ENCODE results near the gene TRABD2A.

TRABD2A gene

DNA sequence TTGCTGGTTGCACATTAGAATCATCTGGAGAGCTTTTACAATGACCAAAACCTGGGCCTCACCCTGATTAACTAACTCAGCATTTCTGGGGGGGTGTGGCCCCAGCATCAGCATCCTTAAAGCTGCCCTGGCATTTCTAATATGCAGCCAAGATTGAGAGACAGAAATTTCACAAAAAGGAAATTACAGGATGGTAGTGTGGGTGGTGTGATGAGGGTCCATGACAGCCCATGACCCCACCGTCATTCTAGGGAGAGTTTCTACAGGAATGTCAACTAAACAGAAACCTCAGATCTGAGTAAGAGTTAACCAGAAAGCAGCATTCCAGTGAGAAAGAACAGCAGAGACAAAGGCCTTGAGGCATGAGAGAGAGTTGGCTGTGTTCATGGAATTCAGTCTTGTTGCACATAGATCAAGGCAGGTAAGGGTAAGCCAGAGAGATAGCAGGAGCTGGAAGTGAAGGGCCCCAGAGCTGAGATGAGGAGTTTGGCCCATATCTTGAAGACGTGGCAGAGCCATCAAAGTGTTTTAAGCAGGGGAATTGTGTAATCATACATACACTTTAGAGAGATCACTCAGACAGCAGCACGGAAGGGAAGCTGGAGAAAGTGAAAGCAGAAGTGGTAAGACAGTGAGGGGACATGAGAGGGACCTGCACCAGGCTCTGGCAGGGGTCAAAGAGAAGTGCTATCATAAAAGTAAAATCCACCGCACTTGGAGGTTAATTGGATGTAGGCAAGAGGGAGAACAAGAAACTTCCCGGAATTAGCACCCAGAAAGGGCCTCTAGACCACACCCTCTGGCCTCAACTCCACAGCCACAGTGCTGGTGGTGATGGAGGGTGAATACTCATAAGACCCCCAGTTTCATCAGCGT lies 7.8 kb upstream of the TRABD2A start:
- no peak overlapping the region for H3K4me3 ChIP-seq (ENCODE audit: extremely low read depth, insufficient read depth, low read length, poor library complexity, severe bottlenecking)
- 79 to 100% methylated on average over 1 to 2 of the region's 6 CpGs for WGBS, 2 experiments (ENCODE audit: insufficient coverage in 2 of 2)

DNA sequence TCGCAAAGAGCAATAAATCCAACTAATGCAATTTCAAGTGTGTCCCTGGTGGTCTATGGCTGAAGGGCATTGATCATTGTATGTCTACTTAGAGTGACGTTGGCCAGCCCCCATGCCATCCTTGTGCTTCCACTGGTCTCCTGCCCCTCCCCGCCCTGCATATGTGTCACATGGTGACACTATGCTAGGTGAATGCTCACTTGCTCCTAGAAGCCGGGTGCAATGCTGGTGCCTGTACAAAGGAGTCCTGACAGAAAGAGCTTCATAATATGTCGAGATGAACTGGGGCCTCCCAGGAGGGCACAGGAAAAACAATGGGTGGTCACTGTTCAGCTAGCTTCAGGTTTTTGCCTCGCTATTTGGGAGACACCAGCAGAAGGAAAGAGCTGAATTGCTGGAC lies 5.9 kb upstream of the TRABD2A start:
- WGBS, 2 experiments (ENCODE audit: insufficient coverage in 2 of 2), result 89% methylated on average over 5 of the region's 6 CpGs
- H3K36me3 ChIP-seq (ENCODE audit: control insufficient read depth, insufficient read depth, low read length), result no peaks in the 10 kb centered on the region
- no peak overlapping the region for H3K27ac ChIP-seq (ENCODE audit: low read depth, low read length, severe bottlenecking)
- no peaks in the 10 kb centered on the region for H3K4me1 ChIP-seq (ENCODE audit: control insufficient read depth, insufficient read depth, low read length, poor library complexity, severe bottlenecking)
- no peak overlapping the region for H3K4me3 ChIP-seq (ENCODE audit: extremely low read depth, insufficient read depth, low read length, poor library complexity, severe bottlenecking)
- H3K9me3 ChIP-seq (ENCODE audit: control insufficient read depth, low read length), result no peaks in the 10 kb centered on the region

More for the DNA sequence above, 7.8 kb upstream of the TRABD2A start:
- Histone ChIP-seq H3K27ac (ENCODE audit: low read depth, low read length, severe bottlenecking) (no peak overlapping the region), H3K36me3 (ENCODE audit: control insufficient read depth, insufficient read depth, low read length) (no peaks in the 10 kb centered on the region), H3K4me1 (ENCODE audit: control insufficient read depth, insufficient read depth, low read length, poor library complexity, severe bottlenecking) (no peaks in the 10 kb centered on the region), H3K9me3 (ENCODE audit: control insufficient read depth, low read length) (no peaks in the 10 kb centered on the region)

DNA sequence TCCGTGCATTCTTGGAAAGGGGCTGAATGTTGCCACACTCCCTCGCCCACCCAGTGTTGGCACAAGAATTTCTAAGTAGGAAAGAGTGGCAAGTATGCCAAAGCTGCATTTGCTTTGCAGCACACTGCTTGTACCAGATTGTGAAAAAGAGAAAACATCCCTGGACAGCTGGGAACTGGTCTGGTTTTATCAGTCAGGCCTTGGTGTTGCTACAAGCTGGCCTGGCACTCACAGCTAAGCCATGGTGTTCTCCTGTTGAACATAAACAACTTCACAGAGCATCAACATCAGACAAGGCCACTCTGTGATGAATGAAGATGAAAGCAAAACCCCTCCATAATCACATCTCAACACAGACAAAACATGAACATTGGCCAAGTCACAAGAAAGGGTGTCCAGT lies 4.2 kb upstream of the TRABD2A start:
- Histone ChIP-seq H3K27ac (ENCODE audit: low read depth, low read length, severe bottlenecking) (no peak overlapping the region), H3K9me3 (ENCODE audit: control insufficient read depth, low read length) (no peaks in the 10 kb centered on the region), H3K4me1 (ENCODE audit: control insufficient read depth, insufficient read depth, low read length, poor library complexity, severe bottlenecking) (peaks cover 6% of the 10 kb centered on the region), H3K36me3 (ENCODE audit: control insufficient read depth, insufficient read depth, low read length) (no peaks in the 10 kb centered on the region), H3K4me3 (ENCODE audit: extremely low read depth, insufficient read depth, low read length, poor library complexity, severe bottlenecking) (no peak overlapping the region)
- WGBS, 2 experiments (ENCODE audit: insufficient coverage in 2 of 2), result 76% methylated on average over 2 of the region's 2 CpGs; no CpG with 5 or more reads in 1 of the 2 experiments

- Histone ChIP-seq H3K27ac (ENCODE audit: low read depth, low read length, severe bottlenecking) (no peak overlapping the region), H3K4me3 (ENCODE audit: extremely low read depth, insufficient read depth, low read length, poor library complexity, severe bottlenecking) (no peak overlapping the region), H3K36me3 (ENCODE audit: control insufficient read depth, insufficient read depth, low read length) (no peaks in the 10 kb centered on the region), H3K9me3 (ENCODE audit: control insufficient read depth, low read length) (no peaks in the 10 kb centered on the region), H3K4me1 (ENCODE audit: control insufficient read depth, insufficient read depth, low read length, poor library complexity, severe bottlenecking) (peaks cover 7% of the 10 kb centered on the region)
Observed at GRCh38 chr2:84884449-84884848, 3.6 kb upstream of the TRABD2A start.

DNA sequence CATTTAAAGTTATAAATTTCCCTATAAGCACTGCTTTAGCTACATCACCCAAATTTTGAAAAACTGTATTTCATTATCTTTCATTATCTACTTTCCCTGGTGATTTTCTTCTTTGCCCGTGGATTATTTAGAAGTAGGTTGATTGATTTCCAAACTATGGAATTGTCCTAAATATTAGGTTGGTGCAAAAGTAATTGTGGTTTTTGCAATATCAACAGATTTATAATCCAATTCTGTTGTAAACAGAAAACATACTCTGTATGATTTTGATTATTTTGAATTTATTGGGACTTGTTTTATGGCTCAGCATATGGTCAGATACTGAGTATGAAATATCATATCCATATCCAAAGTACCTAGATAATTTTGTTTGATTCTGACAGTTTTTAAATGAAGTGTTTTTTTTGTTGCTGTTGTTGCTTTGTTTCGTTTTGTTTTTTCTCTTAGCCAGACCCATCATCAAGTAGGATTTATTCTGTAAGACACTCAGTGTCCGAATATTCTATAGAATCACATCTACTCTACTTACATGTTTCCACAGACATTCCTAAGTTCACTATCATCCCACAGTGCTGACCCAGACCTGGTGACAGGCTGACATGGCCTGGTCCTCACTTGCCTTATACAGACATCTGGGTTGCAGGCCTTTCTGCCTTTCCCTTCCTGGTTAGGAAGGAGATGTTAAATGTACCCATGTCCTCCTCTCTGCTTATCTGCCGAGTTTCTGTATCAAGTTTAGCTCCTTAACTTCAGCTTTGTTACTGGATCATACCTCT lies 2.1 kb upstream of the TRABD2A start:
- peaks cover 7% of the 10 kb centered on the region for H3K4me1 ChIP-seq (ENCODE audit: control insufficient read depth, insufficient read depth, low read length, poor library complexity, severe bottlenecking)
- H3K27ac ChIP-seq (ENCODE audit: low read depth, low read length, severe bottlenecking), result no peak overlapping the region
- WGBS, 2 experiments (ENCODE audit: insufficient coverage in 2 of 2), result 75 to 80% methylated on average over 1 of the region's 4 CpGs
- H3K36me3 ChIP-seq (ENCODE audit: control insufficient read depth, insufficient read depth, low read length), result no peaks in the 10 kb centered on the region
- H3K4me3 ChIP-seq (ENCODE audit: extremely low read depth, insufficient read depth, low read length, poor library complexity, severe bottlenecking), result no peak overlapping the region
- H3K9me3 ChIP-seq (ENCODE audit: control insufficient read depth, low read length), result no peaks in the 10 kb centered on the region

GRCh38 chr2:84882414-84882738 lies 1.5 kb upstream of the TRABD2A start:
- peaks cover 7% of the 10 kb centered on the region for H3K4me1 ChIP-seq (ENCODE audit: control insufficient read depth, insufficient read depth, low read length, poor library complexity, severe bottlenecking)
- H3K4me3 ChIP-seq (ENCODE audit: extremely low read depth, insufficient read depth, low read length, poor library complexity, severe bottlenecking), result no peak overlapping the region
- H3K36me3 ChIP-seq (ENCODE audit: control insufficient read depth, insufficient read depth, low read length), result no peaks in the 10 kb centered on the region
- 68 to 69% methylated on average over 2 of the region's 3 CpGs for WGBS, 2 experiments (ENCODE audit: insufficient coverage in 2 of 2)
- H3K27ac ChIP-seq (ENCODE audit: low read depth, low read length, severe bottlenecking), result no peak overlapping the region
- H3K9me3 ChIP-seq (ENCODE audit: control insufficient read depth, low read length), result no peaks in the 10 kb centered on the region

- 1% methylated on average over 19 to 20 of the region's 29 CpGs for WGBS, 2 experiments (ENCODE audit: insufficient coverage in 2 of 2)
- Histone ChIP-seq H3K4me1 (ENCODE audit: control insufficient read depth, insufficient read depth, low read length, poor library complexity, severe bottlenecking) (peaks cover 7% of the 10 kb centered on the region), H3K36me3 (ENCODE audit: control insufficient read depth, insufficient read depth, low read length) (no peaks in the 10 kb centered on the region), H3K9me3 (ENCODE audit: control insufficient read depth, low read length) (no peaks in the 10 kb centered on the region), H3K4me3 (ENCODE audit: extremely low read depth, insufficient read depth, low read length, poor library complexity, severe bottlenecking) (peak overlapping the region; percentile 34), H3K27ac (ENCODE audit: low read depth, low read length, severe bottlenecking) (no peak overlapping the region)
Observed at GRCh38 chr2:84881581-84882413, 913 bp upstream of the TRABD2A start.

- 0% methylated on average over 2 to 7 of the region's 8 CpGs for WGBS, 2 experiments (ENCODE audit: insufficient coverage in 2 of 2)
- no peaks in the 10 kb centered on the region for H3K36me3 ChIP-seq (ENCODE audit: control insufficient read depth, insufficient read depth, low read length)
- no peaks in the 10 kb centered on the region for H3K9me3 ChIP-seq (ENCODE audit: control insufficient read depth, low read length)
- no peak overlapping the region for H3K27ac ChIP-seq (ENCODE audit: low read depth, low read length, severe bottlenecking)
- peaks cover 7% of the 10 kb centered on the region for H3K4me1 ChIP-seq (ENCODE audit: control insufficient read depth, insufficient read depth, low read length, poor library complexity, severe bottlenecking)
- H3K4me3 ChIP-seq (ENCODE audit: extremely low read depth, insufficient read depth, low read length, poor library complexity, severe bottlenecking), result peak overlapping the region; percentile 34
Observed at GRCh38 chr2:84880395-84880644, 564 bp downstream of the TRABD2A start.

GRCh38 chr2:84879584-84880394 lies 1.1 kb downstream of the TRABD2A start:
- Histone ChIP-seq H3K4me1 (ENCODE audit: control insufficient read depth, insufficient read depth, low read length, poor library complexity, severe bottlenecking) (peaks cover 7% of the 10 kb centered on the region), H3K4me3 (ENCODE audit: extremely low read depth, insufficient read depth, low read length, poor library complexity, severe bottlenecking) (peak overlapping the region; percentile 34), H3K9me3 (ENCODE audit: control insufficient read depth, low read length) (no peaks in the 10 kb centered on the region), H3K27ac (ENCODE audit: low read depth, low read length, severe bottlenecking) (no peak overlapping the region), H3K36me3 (ENCODE audit: control insufficient read depth, insufficient read depth, low read length) (no peaks in the 10 kb centered on the region)
- 9 to 12% methylated on average over 26 to 32 of the region's 45 CpGs for WGBS, 2 experiments (ENCODE audit: insufficient coverage in 2 of 2)

DNA sequence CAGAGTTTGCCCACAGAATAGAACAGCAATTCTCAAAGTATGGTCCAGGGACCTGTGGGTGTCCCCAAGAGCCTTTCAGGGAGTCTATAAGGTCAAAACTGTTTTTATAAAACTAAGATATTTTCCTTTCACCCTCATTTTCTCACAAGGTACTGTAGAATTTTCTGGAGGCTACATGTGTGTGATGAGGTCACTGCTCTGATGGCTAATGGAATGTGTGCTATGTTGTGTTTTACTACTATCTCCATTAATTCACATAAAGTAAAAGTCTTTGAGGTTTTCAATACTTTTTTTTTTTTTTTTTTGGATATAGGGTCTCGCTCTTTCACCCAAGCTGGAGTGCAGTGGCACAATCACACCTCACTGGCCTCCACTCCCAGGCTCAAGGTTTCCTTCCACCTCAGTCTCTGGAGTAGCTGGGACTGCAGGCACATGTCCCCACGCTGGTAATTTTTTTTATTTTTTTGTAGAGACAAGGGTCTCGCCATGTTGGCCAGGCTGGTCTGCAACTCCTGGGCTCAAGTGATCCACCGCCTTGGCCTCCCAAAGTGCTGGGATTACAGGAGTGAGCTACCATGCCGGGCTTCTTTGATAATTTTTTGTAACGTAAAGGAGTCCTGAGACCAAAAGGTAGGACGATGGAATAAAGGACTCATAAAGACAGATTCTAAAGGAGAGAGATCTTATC lies 1.8 kb downstream of the TRABD2A start:
- H3K9me3 ChIP-seq (ENCODE audit: control insufficient read depth, low read length), result no peaks in the 10 kb centered on the region
- no peaks in the 10 kb centered on the region for H3K36me3 ChIP-seq (ENCODE audit: control insufficient read depth, insufficient read depth, low read length)
- no peak overlapping the region for H3K4me3 ChIP-seq (ENCODE audit: extremely low read depth, insufficient read depth, low read length, poor library complexity, severe bottlenecking)
- WGBS, 2 experiments (ENCODE audit: insufficient coverage in 2 of 2), result 54 to 68% methylated on average over 4 to 7 of the region's 7 CpGs
- H3K27ac ChIP-seq (ENCODE audit: low read depth, low read length, severe bottlenecking), result no peak overlapping the region
- peaks cover 7% of the 10 kb centered on the region for H3K4me1 ChIP-seq (ENCODE audit: control insufficient read depth, insufficient read depth, low read length, poor library complexity, severe bottlenecking)

Measured in mesodermal cell (in vitro differentiated cells).